K562 (cell line): ENCODE measurements around the gene SLC7A14. TPM values are rescaled to one million over a fixed set of nuclear protein-coding genes. Genes with fewer than 3 reads are reported as not detected.

Experiments
- KLF6 ChIP-seq: fragments of 250-450 bp; sonication (Bioruptor Pico); IDR thresholded peaks from 2 replicates; pipeline ENCODE4 v1.4.0; 2020; ENCODE audit warnings: mild to moderate bottlenecking, moderate library complexity, borderline replicate concordance
- ZBTB40 ChIP-seq, 2 experiments: fragments of 450-650 bp in 1 of 2; sonication (generic) in 1 of 2; formaldehyde crosslinking in 1 of 2; IDR thresholded peaks; 2 replicates each; pipeline versions ENCODE4 v1.7.1 to v1.9.0; 2016 to 2022; ENCODE audit warnings: inconsistent platforms in 1 of 2, mild to moderate bottlenecking in 1 of 2, missing genetic modification reagents in 1 of 2
- ZNF165 ChIP-seq: fragments of 250-450 bp; sonication (Bioruptor Pico); IDR thresholded peaks from 2 replicates; pipeline ENCODE4 v1.4.0; 2020; ENCODE audit warnings: borderline replicate concordance
- polyA plus RNA-seq, 8 experiments: library from polyadenylated mRNA; depleted of rRNA in 4 of 8; stranded (reverse) in 5 of 8; unstranded in 3 of 8; fragments of >200 nt; fragmentation: Nextera tagmentation in 2 of 8; fragmentation: Illumina TruSeq in 1 of 8; extraction: Ambion mirVana in 2 of 8; extraction: Trizol in 1 of 8; gene quantifications; 2 replicates each; pipeline versions ENCODE4 v1.2.1 to v1.2.3, GENCODE V29; 2011 to 2014; ENCODE audit warnings: inconsistent platforms in 1 of 8, missing spikeins in 1 of 8
- total RNA-seq, 7 experiments: library from RNA; depleted of rRNA in 6 of 7; stranded (reverse); fragments of >200 nt in 6 of 7; fragmentation: Illumina TruSeq in 2 of 7; extraction: Trizol in 2 of 7; gene quantifications; 2 replicates each; pipeline versions ENCODE4 v1.2.1 to v1.2.3, GENCODE V29; 2011 to 2021; ENCODE audit warnings: low replicate concordance in 1 of 7

The SLC7A14 gene
- total and polyA plus RNA-seq, 9 of the 15 experiments (the other 6 are each of a cell fraction or from before 2014, with no cell fraction given), result not detected

GRCh38 chr3:170511371-170511770 is 74.5 kb downstream of the SLC7A14 start (continued):
- TF ChIP-seq ZBTB40 (IDR thresholded peaks at IDR 0.05), result no peak
- TF ChIP-seq ZBTB40 (CRISPR knock-in tag; IDR thresholded peaks at IDR 0.05), result no peak
- no peak for TF ChIP-seq ZNF165 (CRISPR knock-in tag)
- TF ChIP-seq KLF6 (CRISPR knock-in tag), result no peak
